Measurements from ENCODE around the gene EOLA1. TPM values are rescaled to one million over a fixed set of nuclear protein-coding genes. Genes with fewer than 3 reads are reported as not detected.
"Not testable (repeated sequence)": the region's sequence is repeated elsewhere in the genome, so short reads cannot be mapped to it uniquely, and the experiment has no call there.

EOLA1 gene
- total and polyA plus RNA-seq, 2 experiments from 2014 or later, result 2.5 to 3.3 TPM

DNA sequence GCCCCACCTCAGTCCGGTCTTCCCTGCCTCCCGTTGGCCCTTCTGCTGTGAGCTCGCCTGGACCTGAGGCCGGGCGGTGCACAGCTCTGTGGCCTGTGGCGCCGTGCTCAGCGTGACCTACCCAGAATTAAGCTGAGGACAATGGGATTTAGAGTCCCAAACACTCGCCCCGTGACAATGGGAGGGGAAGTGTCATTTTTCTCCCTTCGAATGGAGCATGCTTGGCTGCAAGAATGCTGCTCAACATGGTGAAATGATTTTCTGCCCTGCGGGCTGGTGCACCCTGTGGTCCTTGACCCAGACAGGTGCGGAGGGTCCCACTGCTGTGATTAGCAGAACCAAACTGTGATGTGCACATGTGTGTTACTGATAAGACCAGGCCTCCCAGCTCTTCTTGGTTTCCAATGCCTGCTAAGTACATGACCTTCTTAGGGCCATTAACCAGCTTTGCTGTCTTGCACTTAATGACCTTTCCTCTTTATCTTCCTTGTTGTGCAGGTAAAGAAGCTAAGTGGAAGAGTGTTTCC, 772 bp downstream of the EOLA1 start:
- 0 out of 2 replicates have a peak overlapping the region, but pooled peaks have one; percentile 63 for H2AFZ ChIP-seq
- no peaks in the 10 kb centered on the region for H3K4me1 ChIP-seq (ENCODE audit: insufficient read depth)
- H4K20me1 ChIP-seq (replicated peaks; ENCODE audit: insufficient read depth), result no peaks in the 10 kb centered on the region
- Mint-ChIP-seq H3K36me3 (ENCODE audit: low read depth) (no peaks in the 10 kb centered on the region; the same call in 2 of the 3 replicates), H3K4me3 (peak overlapping the region; percentile 77), H3K9me3 (no peaks in the 10 kb centered on the region), H3K4me1 (no peaks in the 10 kb centered on the region; the same call in 2 of the 3 replicates), H3K27me3 (ENCODE audit: insufficient read depth, low read depth, poor library complexity) (peaks cover 5% of the 10 kb centered on the region), H3K27ac (no peak overlapping the region)
- peak overlapping the region; percentile 82 for H3K4me2 ChIP-seq
- TF ChIP-seq, protein P1, sequence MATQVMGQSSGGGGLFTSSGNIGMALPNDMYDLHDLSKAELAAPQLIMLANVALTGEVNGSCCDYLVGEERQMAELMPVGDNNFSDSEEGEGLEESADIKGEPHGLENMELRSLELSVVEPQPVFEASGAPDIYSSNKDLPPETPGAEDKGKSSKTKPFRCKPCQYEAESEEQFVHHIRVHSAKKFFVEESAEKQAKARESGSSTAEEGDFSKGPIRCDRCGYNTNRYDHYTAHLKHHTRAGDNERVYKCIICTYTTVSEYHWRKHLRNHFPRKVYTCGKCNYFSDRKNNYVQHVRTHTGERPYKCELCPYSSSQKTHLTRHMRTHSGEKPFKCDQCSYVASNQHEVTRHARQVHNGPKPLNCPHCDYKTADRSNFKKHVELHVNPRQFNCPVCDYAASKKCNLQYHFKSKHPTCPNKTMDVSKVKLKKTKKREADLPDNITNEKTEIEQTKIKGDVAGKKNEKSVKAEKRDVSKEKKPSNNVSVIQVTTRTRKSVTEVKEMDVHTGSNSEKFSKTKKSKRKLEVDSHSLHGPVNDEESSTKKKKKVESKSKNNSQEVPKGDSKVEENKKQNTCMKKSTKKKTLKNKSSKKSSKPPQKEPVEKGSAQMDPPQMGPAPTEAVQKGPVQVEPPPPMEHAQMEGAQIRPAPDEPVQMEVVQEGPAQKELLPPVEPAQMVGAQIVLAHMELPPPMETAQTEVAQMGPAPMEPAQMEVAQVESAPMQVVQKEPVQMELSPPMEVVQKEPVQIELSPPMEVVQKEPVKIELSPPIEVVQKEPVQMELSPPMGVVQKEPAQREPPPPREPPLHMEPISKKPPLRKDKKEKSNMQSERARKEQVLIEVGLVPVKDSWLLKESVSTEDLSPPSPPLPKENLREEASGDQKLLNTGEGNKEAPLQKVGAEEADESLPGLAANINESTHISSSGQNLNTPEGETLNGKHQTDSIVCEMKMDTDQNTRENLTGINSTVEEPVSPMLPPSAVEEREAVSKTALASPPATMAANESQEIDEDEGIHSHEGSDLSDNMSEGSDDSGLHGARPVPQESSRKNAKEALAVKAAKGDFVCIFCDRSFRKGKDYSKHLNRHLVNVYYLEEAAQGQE (IDR thresholded peaks at IDR 0.05; ENCODE audit: unreplicated experiment), result no peak
- TF ChIP-seq, protein P2, sequence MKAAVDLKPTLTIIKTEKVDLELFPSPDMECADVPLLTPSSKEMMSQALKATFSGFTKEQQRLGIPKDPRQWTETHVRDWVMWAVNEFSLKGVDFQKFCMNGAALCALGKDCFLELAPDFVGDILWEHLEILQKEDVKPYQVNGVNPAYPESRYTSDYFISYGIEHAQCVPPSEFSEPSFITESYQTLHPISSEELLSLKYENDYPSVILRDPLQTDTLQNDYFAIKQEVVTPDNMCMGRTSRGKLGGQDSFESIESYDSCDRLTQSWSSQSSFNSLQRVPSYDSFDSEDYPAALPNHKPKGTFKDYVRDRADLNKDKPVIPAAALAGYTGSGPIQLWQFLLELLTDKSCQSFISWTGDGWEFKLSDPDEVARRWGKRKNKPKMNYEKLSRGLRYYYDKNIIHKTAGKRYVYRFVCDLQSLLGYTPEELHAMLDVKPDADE (IDR thresholded peaks at IDR 0.05), result no peak
- no peak for TF ChIP-seq JUNB (IDR thresholded peaks at IDR 0.05; ENCODE audit: unreplicated experiment)
- TF ChIP-seq CREB1 (CRISPR knock-in tag; IDR thresholded peaks at IDR 0.05; ENCODE audit: low read depth), result no peak
- DNase-seq (ENCODE audit: low spot score), result peak; percentile 4
- peak overlapping the region; percentile 65 for H3K4me3 ChIP-seq
- no peaks in the 10 kb centered on the region for H3K36me3 ChIP-seq (ENCODE audit: insufficient read depth)
- ATAC-seq, result peak; percentile 2; the same call in 2 of the 3 replicates
- H3K9me2 ChIP-seq (ENCODE audit: insufficient read depth), result no peaks in the 10 kb centered on the region
- H3K79me2 ChIP-seq (replicated peaks; ENCODE audit: insufficient read depth), result no peaks in the 10 kb centered on the region
- peaks cover 7% of the 10 kb centered on the region; the same call in 1 of the 2 replicates for H3K27me3 ChIP-seq (ENCODE audit: insufficient read depth)
- no peak overlapping the region for H3K27ac ChIP-seq (ENCODE audit: low read depth)
- H3F3A ChIP-seq (replicated peaks; ENCODE audit: low read depth), result no peaks in the 10 kb centered on the region

DNA sequence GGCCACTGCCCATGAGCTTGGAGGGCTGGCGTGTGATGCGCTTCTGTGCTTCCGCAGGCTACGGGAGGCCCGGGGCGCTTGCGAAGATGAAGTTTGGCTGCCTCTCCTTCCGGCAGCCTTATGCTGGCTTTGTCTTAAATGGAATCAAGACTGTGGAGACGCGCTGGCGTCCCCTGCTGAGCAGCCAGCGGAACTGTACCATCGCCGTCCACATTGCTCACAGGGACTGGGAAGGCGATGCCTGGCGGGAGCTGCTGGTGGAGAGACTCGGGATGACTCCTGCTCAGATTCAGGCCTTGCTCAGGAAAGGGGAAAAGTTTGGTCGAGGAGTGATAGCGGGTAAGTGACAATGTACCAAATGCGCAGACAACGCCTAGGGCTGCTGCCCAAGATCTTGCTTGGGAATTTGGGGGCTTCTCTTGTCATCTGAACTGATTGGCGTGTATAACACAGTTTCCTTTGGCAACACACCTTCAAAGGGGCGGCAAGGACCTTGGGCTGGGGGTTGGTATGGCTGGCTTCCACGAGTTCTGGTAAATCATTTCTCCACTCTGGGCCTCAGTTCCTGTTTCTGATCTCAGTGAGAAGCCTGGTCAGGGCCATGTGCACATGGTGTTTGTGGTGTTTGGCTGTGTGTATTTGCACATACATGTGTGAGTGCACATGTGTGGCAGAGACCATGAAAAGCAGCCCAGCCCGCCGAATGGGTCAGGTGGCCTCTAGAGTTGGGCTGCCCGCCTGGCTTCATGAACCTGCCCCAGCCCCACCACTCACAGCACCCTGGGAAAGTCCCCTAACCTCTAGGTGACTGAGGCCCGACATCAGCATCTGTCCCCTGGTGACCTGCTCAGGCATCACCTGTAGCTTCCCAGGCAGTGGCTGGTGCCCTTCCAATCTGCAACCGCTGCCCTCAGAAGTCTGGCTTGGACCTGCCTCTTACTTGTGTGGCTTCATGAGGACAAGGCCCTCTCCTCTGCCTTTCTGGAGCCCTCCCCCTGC, 5.0 kb downstream of the EOLA1 start:
- TF ChIP-seq, protein P3, sequence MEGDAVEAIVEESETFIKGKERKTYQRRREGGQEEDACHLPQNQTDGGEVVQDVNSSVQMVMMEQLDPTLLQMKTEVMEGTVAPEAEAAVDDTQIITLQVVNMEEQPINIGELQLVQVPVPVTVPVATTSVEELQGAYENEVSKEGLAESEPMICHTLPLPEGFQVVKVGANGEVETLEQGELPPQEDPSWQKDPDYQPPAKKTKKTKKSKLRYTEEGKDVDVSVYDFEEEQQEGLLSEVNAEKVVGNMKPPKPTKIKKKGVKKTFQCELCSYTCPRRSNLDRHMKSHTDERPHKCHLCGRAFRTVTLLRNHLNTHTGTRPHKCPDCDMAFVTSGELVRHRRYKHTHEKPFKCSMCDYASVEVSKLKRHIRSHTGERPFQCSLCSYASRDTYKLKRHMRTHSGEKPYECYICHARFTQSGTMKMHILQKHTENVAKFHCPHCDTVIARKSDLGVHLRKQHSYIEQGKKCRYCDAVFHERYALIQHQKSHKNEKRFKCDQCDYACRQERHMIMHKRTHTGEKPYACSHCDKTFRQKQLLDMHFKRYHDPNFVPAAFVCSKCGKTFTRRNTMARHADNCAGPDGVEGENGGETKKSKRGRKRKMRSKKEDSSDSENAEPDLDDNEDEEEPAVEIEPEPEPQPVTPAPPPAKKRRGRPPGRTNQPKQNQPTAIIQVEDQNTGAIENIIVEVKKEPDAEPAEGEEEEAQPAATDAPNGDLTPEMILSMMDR (conservative IDR thresholded peaks at IDR 0.05; ENCODE audit: low read depth in 2 of 2), result peak; percentile 9 to 58; a peak in 2 of 4 replicates
- H4K20me1 ChIP-seq (replicated peaks; ENCODE audit: insufficient read depth); H3K27me3 Mint-ChIP-seq (ENCODE audit: insufficient read depth, low read depth, poor library complexity); H3K27me3 ChIP-seq (ENCODE audit: insufficient read depth); H3K36me3 ChIP-seq (ENCODE audit: insufficient read depth); H3K9me3 Mint-ChIP-seq; H3K9me2 ChIP-seq (ENCODE audit: insufficient read depth); H3K4me1 ChIP-seq (ENCODE audit: insufficient read depth); H3F3A ChIP-seq (replicated peaks; ENCODE audit: low read depth); H3K27ac ChIP-seq (ENCODE audit: low read depth); H3K4me2 ChIP-seq; H3K4me1 Mint-ChIP-seq; H3K79me2 ChIP-seq (replicated peaks; ENCODE audit: insufficient read depth); H3K27ac Mint-ChIP-seq; H3K36me3 Mint-ChIP-seq (ENCODE audit: low read depth); H2AFZ ChIP-seq; H3K4me3 Mint-ChIP-seq; H3K4me3 ChIP-seq: not testable (repeated sequence)
- ATAC-seq, result peak; percentile 78
- peak; percentile 65 for DNase-seq (ENCODE audit: low spot score)

DNA sequence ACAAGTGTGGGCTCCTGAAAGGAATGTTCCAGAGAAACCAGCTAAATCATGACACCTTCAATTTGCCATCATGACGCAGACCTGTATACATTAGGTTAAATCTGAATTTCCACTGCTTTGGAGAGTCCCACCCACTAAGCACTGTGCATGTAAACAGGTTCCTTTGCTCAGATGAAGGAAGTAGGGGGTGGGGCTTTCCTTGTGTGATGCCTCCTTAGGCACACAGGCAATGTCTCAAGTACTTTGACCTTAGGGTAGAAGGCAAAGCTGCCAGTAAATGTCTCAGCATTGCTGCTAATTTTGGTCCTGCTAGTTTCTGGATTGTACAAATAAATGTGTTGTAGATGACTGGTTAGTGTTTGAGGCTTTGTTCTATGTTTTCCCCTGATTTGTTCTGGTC, 6.2 kb downstream of the EOLA1 start:
- not testable (repeated sequence) for H3K9me2 ChIP-seq (ENCODE audit: insufficient read depth); H3K4me1 ChIP-seq (ENCODE audit: insufficient read depth); H3K79me2 ChIP-seq (replicated peaks; ENCODE audit: insufficient read depth); H4K20me1 ChIP-seq (replicated peaks; ENCODE audit: insufficient read depth); H3K27me3 Mint-ChIP-seq (ENCODE audit: insufficient read depth, low read depth, poor library complexity); H3K4me2 ChIP-seq; H3K36me3 Mint-ChIP-seq (ENCODE audit: low read depth); H2AFZ ChIP-seq; H3K9me3 Mint-ChIP-seq; H3K4me3 Mint-ChIP-seq; H3K36me3 ChIP-seq (ENCODE audit: insufficient read depth); ATAC-seq; H3K27me3 ChIP-seq (ENCODE audit: insufficient read depth); H3K27ac Mint-ChIP-seq; H3F3A ChIP-seq (replicated peaks; ENCODE audit: low read depth); H3K4me3 ChIP-seq; H3K27ac ChIP-seq (ENCODE audit: low read depth); DNase-seq (ENCODE audit: low spot score); H3K4me1 Mint-ChIP-seq

DNA sequence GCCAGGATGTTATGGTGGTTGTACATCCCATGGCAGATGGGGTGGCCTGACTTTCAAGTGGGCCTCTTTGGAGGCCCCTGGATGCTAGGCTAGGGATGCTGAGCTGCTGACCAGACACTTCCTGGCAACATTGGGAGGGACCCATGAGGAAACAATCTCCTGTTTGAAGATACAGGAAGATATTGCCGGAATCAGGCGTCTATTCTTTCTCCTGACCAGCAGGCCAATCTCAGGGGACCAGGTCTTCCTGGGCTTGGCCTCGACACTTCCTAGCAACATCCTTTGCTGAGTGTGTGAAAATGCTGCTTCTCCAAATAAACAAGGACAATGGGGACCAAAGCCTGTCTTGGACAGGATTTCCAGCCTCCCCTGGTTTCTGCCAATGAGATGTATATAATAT, 7.0 kb downstream of the EOLA1 start:
- not testable (repeated sequence) for H3K9me3 Mint-ChIP-seq; H3K4me2 ChIP-seq; H4K20me1 ChIP-seq (replicated peaks; ENCODE audit: insufficient read depth); H3K36me3 ChIP-seq (ENCODE audit: insufficient read depth); H3K36me3 Mint-ChIP-seq (ENCODE audit: low read depth); H3K27me3 Mint-ChIP-seq (ENCODE audit: insufficient read depth, low read depth, poor library complexity); H3F3A ChIP-seq (replicated peaks; ENCODE audit: low read depth); ATAC-seq; DNase-seq (ENCODE audit: low spot score); H3K27me3 ChIP-seq (ENCODE audit: insufficient read depth); H3K79me2 ChIP-seq (replicated peaks; ENCODE audit: insufficient read depth); H3K4me1 Mint-ChIP-seq; H3K4me1 ChIP-seq (ENCODE audit: insufficient read depth); H2AFZ ChIP-seq; H3K4me3 ChIP-seq; H3K4me3 Mint-ChIP-seq; H3K9me2 ChIP-seq (ENCODE audit: insufficient read depth); H3K27ac ChIP-seq (ENCODE audit: low read depth); H3K27ac Mint-ChIP-seq

All from GM23338 (cell line).